Amygdala (tissue), 56 donors: ENCODE results near the gene TMEM178B.
"Not testable (repeated sequence)": the region's sequence is repeated elsewhere in the genome, so short reads cannot be mapped to it uniquely, and the experiment has no call there.

Experiments used
- DNase-seq, 56 donors: peaks; one replicate each; lab custom pipeline; 2025; lab: John Stamatoyannopoulos, UW

TMEM178B gene

DNA sequence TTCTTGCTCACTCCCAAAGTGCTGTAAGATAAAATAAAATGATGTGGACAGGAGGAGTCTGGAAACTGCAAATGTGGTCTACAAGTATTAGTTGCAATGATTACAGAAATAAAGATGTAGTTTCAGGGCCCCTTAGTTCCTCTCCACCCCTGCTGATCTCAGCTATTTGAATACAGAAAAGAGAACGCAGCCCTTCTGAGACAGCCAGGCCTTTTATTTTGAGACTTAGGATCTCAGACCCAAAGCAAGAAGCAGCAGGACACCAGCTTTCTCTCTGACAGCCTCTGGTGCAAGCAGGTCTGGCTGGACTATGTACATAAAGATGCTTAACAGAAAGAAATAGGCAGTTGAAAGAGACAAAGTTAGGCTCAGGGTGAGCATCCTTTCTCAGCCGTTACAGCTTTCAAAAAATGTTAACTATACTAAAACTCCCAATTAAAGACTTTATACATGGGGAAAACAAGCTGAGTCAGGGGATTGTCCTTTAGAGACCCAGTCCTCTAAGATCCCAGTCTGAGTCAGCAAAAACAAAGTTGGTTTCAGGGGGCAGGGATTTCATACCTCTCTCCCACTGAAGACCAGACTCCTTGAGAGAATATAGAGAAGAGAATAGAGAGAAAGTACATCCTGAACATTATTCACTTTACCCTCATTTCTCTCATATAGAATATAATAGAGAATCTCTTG is 220.4 kb downstream of the TMEM178B start:
- DNase-seq = peak in 2 of 56 donors; percentile 18 to 25

DNA sequence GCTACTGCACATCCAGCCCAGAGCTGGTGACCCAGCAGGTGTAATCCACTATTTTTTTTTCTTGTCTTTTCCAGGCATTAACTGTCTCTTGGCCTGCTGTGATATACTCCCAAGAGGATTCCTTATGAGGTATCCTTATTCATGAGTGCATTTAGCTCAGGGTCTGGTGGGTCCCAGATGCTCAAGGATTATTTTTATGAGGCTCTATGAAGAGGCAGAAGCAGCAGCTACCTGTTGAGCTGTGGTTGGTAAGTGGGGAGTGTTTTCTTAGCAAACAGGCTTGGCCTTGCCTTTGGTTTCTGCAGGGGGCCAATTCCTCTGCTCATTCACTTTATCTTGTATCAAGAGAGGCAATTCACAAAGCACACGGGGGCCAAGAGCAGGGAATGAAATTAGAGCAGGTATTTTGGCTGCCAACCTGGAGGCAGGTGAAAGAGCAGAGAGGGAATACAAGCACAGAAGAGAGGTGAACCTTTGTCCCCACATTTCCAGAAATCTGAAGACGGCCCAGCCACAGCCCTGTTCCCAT is 221.6 kb downstream of the TMEM178B start:
- no peak for DNase-seq

DNA sequence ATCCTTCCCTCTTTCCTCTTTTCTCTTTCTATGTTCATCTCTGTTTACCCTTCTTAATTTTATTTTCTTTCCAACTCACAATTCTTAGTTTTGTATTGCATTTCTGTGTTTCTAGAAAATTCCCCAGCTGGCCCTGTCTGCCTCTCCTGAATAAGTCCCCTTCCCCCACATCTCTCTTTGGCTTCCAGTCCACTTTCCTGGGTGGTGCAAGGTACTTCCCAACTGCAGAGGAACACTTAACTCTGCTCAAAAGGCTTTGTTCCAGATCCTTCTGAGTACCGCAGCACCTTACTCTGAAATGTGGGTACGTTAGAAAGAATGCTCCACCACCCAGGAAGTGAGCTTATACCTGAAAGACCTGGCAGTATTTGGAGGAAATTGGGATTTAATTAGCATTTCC is 227.0 kb downstream of the TMEM178B start:
- DNase-seq = no peak

DNA sequence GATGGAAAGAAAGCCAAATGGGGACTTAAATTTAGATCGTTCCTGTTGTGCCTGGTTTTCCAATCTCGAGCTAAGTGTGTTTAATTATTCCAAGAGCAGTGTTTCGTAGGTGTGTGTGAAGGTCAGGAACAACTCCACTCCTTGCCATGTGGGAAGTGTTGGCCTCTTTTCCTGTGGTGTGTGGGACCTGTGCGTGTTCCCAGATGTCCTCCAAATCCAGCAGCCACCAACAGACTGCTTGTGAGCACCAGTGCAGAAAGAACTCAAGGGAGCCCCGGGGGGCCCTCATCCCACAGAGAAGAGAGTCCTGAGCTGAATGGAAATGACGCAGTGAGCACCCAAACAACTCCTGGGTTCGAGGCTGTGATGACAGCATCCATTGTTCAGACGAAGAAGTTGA is 227.7 kb downstream of the TMEM178B start:
- DNase-seq = peak in 4 of 56 donors; percentile 6 to 21 (median 17)

DNA sequence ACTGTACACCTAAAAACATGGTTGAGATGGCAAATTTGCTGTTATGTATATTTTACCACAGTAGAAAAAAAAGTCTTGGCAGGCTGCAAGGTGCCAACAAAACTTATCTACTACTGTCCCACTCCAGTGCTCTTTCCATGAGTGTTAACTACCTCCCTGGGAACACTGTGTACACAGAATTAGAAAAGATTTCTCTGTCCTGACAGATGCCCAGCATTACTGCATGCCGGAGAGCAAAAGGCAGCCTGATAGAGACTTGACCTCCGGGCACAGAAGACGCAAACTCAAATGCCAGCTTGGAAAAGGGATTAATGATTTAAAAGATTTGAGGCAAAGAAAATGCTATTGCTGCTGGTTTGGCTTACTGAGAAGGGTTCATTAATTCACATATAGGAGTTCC is 228.8 kb downstream of the TMEM178B start:
- DNase-seq = no peak

DNA sequence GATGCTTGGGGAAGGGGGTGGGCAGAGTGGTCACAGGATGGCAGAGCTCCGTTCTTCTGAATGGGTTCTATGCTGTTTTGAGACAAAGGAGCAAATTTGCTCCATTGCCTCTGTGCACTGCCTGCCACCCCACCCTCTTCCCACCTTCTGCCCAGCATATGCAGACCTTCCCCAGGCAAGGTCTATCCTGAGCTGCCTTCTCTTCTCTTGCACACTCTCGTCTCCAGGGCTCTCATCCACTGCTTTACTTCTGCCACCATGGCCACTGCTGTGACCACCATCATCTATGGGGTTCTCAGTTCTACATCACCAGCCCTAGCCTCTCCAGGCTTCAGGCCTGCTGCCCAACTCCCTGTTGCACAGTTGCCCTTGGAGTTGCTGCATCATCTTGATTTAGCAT is 230.4 kb downstream of the TMEM178B start:
- DNase-seq = no peak

DNA sequence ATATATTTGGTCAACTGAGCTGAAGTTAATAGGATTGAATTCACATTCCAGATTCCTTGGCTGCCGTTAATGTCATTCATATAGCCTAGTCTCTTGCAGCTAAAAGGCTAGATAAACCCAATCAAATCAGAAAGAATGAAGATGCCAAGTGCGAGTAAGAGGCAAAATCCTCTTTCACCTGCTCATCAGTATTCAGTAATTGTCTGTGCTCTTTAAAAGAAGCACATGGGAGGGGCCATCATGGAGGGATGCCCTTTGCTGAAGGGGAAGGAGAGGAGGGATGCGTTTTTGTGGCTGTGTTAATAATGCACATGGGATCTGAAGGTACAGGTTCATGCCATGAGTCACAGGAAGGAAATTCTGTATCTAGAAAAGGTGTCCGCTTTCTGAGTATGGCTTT is 232.2 kb downstream of the TMEM178B start:
- DNase-seq = no peak

DNA sequence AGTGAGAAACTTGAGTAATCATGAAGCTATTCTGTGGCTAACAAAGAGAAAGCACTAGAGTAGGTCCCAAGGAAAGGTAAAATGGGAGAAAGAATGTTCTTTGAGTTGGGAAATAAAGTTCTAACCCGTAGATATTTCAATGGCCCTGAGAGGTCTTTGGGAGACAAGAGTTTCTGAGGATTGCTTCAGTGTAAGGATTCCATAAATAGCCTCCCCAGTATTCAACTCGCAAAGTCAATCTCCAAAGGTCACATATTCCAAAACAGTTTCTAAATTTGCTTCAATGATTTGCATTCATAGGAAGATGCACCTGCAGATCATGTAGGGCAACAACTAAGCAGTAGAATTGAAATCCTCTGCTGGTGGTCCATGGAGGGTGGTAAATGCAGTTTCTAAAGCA is 238.5 kb downstream of the TMEM178B start:
- no peak for DNase-seq

DNA sequence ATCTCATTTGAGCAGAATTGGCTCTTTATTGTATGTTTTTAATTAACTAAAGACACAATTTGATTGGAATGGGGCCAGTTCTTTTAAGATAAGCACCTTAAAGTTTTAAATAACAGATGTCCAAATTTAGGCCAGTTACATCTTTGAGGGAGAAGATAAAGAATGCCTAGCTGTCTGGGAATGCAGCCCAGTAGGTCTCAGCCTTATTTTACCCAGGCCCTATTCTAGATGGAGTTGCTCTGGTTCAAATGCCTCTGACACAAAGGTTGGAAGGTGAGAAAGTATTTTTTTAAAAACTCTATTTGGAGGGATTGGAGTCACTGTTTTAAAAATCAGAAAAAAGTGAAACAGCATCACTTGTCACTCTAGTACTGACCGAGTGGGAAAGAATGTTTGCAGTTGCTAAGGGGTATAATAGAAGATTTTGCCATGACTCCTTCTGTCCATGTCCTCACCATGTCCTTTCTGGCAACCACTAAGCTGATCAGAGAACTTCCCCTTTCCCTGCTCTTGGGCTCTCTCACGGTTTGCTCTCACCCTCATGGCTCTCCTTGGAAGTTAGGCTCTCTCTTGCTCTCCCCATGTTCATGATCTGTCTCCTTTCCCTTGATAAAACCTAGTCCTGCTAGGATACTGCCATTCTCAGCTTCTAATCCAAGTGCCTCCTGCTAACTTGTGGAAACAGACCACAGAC is 239.1 kb downstream of the TMEM178B start:
- no peak for DNase-seq

DNA sequence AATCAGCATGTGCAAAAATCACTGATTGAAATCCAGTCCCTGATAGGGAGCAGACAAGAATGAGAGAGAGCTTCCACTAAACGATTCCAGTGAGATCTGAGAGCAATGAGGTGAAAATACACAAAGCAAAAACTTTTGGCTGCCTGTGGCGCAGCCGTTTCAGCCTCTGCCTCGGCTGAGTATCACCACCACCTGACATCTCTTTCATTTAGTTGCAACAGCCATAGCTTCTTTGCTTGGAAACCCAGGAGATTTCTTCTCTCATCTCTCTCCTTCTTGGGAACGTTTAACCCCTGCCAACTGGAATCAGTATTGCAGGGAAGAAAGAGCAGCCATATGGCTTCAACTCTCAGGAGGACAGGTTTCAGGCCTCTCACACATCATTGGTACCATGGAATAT is 240.0 kb downstream of the TMEM178B start:
- no peak for DNase-seq

DNA sequence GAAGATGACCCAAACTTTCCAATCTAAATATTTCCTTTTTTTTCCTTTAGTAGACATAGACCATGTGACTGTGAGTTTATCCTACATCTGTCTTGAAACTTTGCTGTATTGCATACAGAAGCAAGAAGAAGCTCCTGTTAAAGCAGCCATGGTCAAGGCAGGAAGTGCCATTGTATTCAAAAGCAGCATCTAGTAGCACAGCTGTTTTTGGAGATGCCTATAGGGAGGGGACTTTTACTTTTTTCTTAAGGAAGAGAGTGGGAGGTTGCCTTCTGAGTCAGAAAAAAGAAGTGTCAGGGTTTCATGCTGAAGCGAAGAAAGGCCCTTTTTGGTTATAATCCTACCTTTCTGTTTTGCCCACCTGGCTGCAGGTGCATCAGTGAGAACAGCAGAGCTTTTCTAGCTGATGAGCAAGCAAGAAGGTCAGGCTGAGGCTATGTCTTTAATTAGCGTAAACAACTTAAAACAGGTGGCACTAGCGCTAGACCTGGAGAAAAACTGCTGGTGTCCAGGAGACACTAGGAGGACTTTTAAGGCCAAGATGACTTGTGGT is 243.2 kb downstream of the TMEM178B start:
- no peak for DNase-seq

DNA sequence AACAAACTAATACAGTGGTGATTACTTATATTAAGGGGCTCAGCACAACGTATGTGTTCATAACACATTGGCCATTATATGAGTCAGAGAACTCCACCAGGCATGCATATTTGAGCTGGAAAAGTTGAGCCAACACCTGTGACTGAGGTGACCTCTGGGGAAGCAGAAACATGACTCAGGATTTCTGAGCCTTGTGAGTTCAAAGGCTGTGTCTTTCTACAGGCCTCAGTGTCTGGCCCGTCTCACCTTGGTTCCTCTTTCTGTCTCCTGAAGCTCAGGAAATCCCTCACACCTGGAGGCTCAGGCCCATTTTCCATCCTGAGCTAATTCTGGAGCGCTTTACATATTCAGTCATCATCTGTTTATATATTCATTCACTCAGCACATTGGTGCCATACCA is 246.4 kb downstream of the TMEM178B start:
- no peak for DNase-seq

DNA sequence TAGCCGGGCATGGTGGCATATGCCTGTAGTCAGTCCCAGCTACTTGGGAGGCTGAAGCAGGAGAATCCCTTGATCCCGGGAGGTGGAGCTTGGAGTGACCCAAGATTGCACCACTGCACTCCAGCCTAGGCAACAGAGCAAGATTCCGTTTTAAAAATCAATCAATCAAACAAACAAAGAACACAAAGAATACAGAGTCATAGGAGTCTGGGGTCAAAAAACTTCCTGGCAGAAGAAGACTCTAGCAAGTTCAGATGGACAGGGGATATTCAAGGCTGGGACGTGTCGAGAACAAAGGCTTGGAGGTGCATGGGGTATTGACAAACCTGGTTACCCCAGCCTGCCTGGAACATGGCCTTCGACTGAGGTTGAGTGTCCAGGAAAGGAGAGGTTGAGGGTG is 248.5 kb downstream of the TMEM178B start:
- DNase-seq = no peak

DNA sequence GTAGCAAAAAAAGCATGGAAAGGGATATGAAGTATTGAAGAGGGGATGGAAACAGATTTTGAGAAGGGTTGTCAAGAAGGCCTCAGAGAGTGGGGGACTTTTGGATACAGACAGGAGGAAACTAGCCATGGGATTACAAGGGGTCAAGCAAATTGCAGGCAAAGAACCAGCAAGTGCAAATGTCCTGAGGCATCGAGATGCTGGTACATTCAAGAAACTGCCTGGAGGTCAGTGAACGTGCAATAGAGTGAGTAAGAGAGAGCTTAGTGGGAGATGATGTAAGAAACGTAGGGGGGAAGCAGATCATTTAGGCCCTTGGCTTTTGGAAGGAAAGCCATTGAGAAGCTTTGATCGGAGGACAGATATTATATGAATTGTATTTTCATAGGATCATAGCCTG is 250.0 kb downstream of the TMEM178B start:
- DNase-seq = no peak

DNA sequence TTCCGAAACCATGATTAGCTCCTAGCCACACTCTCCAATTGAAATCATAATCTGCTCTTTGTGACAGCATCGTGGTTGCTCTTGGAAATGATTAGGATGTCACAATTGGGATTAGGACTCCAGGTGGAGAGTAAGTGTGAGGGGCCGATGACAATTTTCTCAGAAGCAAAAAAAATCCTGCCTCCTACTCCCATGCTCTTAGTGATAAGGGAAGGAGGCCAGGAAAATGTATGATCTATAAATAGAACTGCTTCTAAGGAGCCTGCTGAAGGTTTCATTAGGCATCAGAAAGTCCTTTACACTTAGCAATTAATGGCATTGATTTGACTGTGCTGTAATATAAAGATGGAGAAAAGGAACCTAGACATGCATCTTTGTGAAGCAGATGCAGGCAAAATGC is 251.0 kb downstream of the TMEM178B start:
- DNase-seq = no peak

DNA sequence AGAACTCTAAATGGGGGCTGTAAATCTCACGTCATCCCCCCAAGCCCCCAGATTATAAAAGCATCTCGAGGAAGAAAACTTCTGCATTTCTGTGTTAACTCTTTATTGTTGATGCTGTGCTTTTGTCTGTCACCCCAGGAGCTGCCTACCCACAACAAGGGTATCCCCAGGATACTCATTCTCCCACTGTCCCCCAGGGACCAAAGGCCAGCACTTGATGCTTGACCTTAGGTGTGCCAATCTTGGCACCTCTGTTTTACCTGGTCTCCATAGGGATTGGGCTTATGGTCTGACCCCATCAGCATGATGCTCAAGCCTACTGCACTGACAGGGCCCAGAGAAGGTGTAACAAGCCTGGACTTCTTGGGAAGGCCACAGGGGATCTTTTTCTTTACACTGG is 251.4 kb downstream of the TMEM178B start:
- DNase-seq = no peak

DNA sequence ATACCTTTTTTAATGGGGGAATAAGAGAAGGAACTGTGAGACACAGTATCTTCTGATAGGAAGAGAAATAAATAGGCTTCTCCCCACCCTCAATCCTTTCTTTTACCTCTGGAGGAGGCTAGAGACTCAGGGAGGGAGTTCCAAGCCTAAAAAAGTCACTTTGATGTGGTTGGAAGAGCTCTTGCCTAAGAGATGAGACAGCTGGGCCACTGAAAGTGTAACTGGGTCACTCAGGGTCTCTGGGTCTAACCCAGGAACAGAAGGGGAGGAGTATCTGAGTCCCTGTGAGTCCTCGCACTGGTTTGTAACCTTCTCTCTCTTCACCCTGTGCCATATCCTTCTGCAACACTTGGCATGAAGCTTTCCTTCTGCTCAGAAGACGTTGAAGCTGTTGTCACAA is 254.4 kb downstream of the TMEM178B start:
- DNase-seq = no peak

DNA sequence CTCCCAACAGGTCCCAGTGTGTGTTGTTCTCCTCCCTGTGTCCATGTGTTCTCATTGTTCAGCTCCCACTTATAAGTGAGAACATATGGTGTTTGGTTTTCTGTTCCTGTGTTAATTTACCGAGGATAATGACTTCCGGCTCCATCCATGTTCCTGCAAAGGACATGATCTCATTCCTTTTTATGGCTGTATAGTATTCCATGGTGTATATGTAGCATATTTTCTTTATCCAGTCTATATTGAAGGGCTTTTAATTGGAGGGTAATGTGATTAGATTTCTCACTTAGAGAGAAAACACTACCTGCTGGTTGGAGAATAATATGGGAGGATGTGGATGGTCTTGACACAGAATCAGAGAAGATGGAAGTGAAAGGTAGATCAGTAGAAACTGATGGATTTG is 256.4 kb downstream of the TMEM178B start:
- DNase-seq = not testable (repeated sequence)

DNA sequence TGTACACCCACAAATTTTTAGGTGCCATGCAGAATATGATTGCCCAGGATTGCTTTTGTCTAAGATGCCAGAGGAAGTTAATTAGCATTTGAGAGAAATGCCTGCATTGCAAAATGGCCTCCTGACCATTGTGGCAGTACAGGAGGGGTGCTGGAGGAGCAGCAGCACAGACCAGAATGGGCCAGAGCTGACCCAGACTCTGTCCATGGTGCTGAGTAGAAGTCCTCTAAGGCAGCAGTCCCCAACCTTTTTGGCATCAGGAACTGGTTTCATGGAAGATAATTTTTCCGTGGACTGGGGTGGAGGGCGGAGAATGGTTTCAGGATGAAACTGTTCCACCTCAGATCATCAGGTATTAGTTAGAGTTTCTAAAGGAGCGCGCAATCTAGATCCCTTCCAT is 259.6 kb downstream of the TMEM178B start:
- no peak for DNase-seq

DNA sequence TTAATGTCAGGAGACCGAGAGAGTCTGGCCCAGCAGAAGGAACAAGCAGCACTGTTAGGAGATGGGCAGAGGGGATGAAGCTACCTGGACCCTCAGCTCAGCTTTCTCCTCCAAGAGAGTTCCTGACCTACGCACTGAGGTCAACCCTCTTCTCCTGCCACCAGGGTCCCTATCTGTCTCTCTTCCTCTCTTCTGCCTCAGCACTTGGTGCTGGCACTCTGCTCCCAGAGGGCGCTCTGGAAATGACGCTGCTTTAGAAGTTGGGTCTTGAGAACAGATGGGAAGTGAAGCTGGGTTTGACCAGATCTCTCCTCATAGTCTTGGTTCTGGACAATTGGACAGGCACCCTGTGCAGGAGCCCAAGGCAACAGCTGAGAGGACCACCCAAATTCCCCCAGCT is 261.3 kb downstream of the TMEM178B start:
- DNase-seq = no peak

DNA sequence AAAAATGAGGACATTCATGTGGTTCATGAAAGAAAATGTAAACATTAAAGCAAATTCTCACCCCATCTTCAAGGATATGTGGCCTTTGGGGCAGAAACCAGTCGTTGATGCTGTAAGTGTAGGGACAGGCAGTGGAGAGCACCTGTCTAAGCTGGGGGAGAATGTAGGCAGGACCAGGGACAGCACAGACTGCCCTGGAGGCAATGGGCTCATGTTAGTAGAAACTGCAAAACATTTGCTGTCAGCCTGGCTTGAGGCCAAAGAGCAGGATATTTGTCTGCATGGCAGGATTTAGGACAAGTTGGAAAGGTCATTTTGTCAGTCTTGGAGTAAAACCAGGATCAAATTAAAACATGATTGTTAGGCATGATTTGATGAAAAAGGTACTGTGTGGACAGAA is 265.7 kb downstream of the TMEM178B start:
- no peak for DNase-seq

DNA sequence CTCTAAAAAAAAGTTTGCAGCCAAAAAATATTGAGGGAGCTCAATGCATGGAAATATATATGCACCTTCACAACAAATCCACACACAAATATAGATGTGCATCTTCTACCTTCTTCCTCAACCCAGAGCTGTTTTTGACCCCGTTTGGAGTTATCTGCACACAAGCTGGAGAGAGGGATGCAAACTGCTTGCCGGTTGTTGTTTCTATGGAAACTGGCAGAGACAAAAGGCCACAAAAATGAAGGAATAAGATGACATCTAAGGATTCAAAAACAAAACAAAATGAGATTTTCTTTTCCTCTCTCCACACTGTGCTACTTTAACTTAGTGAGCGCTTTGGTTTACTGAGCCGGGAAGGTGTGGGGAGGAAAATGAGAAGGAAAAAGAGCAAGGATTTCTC is 267.1 kb downstream of the TMEM178B start:
- peak in 1 of 56 donors; percentile 10 for DNase-seq
